GM18951 (cell line): Measurements from ENCODE around the gene IRF2BP1.

Experiments
- POLR2A ChIP-seq: IDR thresholded peaks from 4 replicates; pipeline ENCODE4 v1.6.1; 2011; ENCODE audit warnings: mild to moderate bottlenecking; ENCODE audit not compliant: insufficient read length, insufficient read depth; ENCODE audit errors: extremely low read depth
- in situ Hi-C: fragments of 300-500 bp; cut with MboI; formaldehyde crosslinking; loops from one replicate; pipeline ENCODE4 v1.12.0; 2022; ENCODE audit warnings: low sequenced_read_pairs, mixed read lengths, inconsistent platforms; ENCODE audit not compliant: unreplicated experiment

Gene IRF2BP1, protein sequence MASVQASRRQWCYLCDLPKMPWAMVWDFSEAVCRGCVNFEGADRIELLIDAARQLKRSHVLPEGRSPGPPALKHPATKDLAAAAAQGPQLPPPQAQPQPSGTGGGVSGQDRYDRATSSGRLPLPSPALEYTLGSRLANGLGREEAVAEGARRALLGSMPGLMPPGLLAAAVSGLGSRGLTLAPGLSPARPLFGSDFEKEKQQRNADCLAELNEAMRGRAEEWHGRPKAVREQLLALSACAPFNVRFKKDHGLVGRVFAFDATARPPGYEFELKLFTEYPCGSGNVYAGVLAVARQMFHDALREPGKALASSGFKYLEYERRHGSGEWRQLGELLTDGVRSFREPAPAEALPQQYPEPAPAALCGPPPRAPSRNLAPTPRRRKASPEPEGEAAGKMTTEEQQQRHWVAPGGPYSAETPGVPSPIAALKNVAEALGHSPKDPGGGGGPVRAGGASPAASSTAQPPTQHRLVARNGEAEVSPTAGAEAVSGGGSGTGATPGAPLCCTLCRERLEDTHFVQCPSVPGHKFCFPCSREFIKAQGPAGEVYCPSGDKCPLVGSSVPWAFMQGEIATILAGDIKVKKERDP

GRCh38 chr19:45885556-45886426, at the start of gene IRF2BP1:
Gene IRF2BP1, minus strand, starts transcription at chr19:45886141. Its CDS starts 367 bp downstream, at chr19:45885774.
- in situ Hi-C loops = no loop called here

DNA sequence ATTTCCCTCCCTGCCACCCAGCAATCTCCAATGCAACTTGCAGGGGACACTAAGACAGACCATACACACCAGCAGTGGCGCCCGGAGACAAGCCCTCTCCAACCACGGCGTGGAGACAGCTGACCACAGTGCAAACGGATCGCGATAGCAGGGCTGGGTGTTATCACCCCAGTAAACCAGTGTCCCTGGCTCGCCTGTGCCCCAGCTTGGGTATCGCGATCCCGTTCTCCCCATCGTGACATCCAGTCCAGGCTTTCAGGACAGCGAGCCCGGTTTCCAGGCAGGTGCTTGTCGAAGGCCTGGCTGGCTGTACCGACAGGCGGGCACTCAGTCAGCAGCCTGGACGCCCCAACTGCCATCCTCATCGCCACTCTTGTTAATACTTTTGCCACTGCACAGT, 49.3 kb upstream of the IRF2BP1 start:
- TF ChIP-seq POLR2A = no peak
- in situ Hi-C loops = no loop called here

More at GRCh38 chr19:45885556-45886426, at the start of gene IRF2BP1:
- peak; percentile 74 for TF ChIP-seq POLR2A

GRCh38 chr19:45934551-45935230, 48.8 kb upstream of the IRF2BP1 start:
- in situ Hi-C loops = no loop called here

DNA sequence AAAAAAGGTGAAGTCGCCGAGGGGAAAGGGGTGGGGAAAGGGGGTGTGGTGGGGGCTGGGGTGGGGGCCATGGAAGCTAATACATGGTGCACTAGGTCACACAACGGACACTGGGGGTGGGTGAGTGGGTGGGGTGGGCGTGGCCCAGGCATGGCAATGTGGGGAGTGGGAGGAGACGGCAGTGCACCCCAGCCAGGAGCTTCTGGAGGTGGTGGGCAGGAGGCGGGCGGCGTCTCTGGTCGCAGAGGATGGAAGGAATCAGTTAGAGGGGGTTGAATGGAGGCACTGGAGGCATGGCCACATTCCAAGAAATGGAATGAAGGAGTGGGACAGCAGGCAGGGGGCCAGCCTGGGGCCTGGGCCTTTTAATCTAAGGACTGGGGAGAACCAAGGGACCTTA, 47.8 kb upstream of the IRF2BP1 start:
- in situ Hi-C loops = no loop called here
- no peak for TF ChIP-seq POLR2A

More at GRCh38 chr19:45934551-45935230, 48.8 kb upstream of the IRF2BP1 start:
- no peak for TF ChIP-seq POLR2A

DNA sequence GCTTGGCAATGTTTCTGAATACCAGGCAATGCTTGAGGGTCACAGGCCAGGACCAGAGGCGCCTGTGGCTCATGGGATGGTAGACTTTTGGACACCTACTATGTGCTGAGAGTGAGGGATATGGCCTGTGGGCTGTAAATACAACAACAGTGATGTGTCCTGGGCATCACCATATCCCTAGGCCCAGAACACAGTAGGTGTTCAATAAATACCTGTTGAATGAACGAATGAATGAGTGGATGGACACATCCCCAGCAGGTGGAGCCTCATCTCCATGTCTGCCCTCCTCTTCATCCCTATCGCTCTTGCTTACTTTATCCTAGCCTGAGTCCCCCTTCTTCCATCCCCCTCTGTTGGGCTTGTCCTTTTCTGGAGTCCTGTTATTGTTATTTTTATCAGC, 45.1 kb upstream of the IRF2BP1 start:
- TF ChIP-seq POLR2A = no peak
- in situ Hi-C loops = no loop called here

DNA sequence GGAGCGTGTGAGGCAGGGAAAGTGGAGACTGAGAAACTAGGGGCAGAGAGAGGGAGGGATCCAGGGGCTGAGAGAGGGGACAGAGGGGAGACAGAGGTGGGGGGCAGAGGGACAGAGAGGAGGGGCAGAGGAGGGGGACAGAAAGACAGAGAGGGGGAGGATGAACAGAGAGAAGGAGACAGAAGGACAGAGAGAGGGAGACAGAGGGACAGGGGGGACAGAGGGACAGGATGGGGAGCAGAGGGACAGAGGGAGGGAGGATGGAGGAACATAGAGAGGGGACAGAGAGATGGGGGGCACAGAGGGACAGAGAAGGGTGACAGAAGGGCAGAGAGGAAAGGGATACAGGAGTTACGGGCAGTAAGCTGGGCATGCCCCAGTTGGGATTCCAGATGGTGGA, 43.3 kb upstream of the IRF2BP1 start:
- in situ Hi-C loops = no loop called here
- TF ChIP-seq POLR2A = no peak

GRCh38 chr19:45927565-45928261, 41.8 kb upstream of the IRF2BP1 start:
- peak; percentile 71 for TF ChIP-seq POLR2A
- in situ Hi-C loops = no loop called here

DNA sequence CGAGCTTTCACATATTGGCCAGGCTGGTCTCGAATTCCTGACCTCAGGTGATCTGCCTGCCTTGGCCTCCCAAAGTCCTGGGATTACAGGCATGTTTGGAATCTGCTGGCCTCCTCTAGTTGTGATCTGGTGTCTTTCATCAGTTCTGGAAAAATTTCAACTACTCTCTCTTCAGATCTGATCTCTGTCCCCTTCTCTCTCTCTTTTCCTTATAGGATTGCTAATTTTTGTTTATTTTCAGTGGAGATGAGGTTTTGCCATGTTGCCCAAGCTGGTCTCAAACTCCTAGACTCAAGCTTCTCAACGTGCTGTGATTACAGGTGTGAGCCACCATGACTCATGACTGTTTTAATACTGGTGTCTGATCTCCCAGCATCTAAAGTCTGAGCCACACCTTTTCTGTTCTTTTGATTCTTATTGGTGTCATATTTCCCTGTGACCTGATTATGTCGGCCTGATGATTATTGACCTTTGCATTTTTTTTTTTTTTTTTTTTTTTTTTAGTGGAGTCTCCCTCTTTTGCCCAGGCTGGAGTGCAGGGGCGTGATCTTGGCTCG, 39.0 kb upstream of the IRF2BP1 start:
- in situ Hi-C loops = no loop called here
- no peak for TF ChIP-seq POLR2A

GRCh38 chr19:45922281-45922680, 36.3 kb upstream of the IRF2BP1 start:
- in situ Hi-C loops = no loop called here
- no peak for TF ChIP-seq POLR2A

DNA sequence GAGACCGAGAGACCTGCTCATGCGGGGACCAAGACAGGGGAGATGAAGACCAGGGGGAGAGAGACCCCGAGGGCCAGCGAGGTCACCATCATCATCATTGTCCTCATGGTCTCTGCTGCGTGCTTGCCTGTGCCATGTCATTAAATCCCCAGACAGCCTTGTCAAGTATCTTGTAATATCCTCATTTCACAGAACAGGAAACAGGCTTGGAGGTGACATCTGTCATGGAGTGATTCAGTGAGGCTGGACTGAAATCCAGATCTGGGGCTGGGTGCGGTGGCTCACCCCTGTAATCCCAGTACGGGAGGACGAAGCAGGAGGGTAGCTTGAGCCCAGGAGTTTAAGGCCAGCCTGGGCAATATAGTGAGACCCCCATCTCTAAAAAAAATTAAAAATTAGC, 34.5 kb upstream of the IRF2BP1 start:
- in situ Hi-C loops = no loop called here

DNA sequence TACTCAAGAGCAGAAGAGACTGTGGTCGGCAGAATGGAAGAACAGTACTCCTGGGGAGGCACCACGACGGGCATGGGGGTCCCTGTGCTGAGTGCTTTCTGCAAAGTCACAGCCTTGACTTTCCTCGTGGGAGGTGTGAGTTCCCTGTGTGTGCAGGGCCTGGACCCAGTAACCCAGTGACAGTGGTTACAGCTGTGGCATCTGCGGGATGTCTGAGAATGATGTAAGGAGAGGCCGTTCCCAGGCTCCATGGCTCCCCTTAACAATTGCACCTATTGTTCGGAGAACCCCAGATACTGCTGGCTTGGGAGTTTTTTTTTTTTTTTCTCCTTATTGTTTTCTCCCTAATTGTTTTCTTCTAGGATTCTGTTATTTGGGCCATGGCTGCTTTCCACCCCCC, 33.7 kb upstream of the IRF2BP1 start:
- TF ChIP-seq POLR2A = no peak
- in situ Hi-C loops = no loop called here

More for the DNA sequence above, 34.5 kb upstream of the IRF2BP1 start:
- no peak for TF ChIP-seq POLR2A

DNA sequence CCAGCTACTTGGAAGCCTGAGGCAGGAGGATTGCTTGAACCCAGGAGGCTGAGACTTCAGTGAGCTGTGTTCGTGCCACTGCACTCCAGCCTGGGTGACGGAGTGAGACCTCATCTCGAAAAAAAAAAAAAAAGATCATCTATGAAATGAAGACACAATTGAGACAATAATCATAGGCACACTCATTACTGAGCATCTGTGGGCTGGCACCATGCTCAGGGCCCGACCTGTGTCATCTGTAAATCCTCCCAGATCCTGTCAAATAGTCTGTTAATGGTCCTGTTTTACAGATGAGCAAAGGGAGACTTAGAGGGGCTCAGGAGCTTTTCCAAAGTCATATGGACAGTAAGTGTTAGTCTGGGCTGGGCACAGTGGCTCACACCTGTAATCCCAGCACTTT, 32.8 kb upstream of the IRF2BP1 start:
- no peak for TF ChIP-seq POLR2A
- in situ Hi-C loops = no loop called here
